ENCODE measurements around the gene AP5B1.

DNA sequence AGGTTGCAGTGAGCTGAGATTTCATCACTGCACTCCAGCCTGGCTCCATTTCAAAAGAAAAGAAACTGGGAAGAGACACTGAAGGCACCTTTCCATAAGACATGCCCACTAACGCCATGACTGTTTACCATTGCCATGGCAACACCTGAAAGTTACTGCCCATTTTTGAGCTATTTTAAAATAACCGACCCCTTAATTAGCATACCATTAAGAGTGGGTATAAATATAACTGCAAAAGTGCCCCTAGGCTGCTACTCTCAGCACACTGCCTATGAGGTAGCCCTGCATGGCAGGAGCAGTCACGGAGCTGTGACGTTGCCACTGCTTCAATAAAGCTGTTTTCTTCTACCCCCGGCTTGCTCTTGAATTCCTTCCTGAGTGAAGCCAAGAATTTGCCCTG lies 50.3 kb downstream of the AP5B1 start:
- TF ChIP-seq, protein P1, sequence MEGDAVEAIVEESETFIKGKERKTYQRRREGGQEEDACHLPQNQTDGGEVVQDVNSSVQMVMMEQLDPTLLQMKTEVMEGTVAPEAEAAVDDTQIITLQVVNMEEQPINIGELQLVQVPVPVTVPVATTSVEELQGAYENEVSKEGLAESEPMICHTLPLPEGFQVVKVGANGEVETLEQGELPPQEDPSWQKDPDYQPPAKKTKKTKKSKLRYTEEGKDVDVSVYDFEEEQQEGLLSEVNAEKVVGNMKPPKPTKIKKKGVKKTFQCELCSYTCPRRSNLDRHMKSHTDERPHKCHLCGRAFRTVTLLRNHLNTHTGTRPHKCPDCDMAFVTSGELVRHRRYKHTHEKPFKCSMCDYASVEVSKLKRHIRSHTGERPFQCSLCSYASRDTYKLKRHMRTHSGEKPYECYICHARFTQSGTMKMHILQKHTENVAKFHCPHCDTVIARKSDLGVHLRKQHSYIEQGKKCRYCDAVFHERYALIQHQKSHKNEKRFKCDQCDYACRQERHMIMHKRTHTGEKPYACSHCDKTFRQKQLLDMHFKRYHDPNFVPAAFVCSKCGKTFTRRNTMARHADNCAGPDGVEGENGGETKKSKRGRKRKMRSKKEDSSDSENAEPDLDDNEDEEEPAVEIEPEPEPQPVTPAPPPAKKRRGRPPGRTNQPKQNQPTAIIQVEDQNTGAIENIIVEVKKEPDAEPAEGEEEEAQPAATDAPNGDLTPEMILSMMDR (conservative IDR thresholded peaks at IDR 0.05; ENCODE audit: low read depth in 2 of 2), result no peak
- TF ChIP-seq EZH2 (IDR thresholded peaks at IDR 0.05; ENCODE audit: low read depth, unreplicated experiment) (no peak), POLR2AphosphoS5 (IDR thresholded peaks at IDR 0.05; ENCODE audit: low read depth) (no peak), CREB1 (CRISPR knock-in tag; IDR thresholded peaks at IDR 0.05; ENCODE audit: low read depth) (no peak)
- TF ChIP-seq, protein P2, sequence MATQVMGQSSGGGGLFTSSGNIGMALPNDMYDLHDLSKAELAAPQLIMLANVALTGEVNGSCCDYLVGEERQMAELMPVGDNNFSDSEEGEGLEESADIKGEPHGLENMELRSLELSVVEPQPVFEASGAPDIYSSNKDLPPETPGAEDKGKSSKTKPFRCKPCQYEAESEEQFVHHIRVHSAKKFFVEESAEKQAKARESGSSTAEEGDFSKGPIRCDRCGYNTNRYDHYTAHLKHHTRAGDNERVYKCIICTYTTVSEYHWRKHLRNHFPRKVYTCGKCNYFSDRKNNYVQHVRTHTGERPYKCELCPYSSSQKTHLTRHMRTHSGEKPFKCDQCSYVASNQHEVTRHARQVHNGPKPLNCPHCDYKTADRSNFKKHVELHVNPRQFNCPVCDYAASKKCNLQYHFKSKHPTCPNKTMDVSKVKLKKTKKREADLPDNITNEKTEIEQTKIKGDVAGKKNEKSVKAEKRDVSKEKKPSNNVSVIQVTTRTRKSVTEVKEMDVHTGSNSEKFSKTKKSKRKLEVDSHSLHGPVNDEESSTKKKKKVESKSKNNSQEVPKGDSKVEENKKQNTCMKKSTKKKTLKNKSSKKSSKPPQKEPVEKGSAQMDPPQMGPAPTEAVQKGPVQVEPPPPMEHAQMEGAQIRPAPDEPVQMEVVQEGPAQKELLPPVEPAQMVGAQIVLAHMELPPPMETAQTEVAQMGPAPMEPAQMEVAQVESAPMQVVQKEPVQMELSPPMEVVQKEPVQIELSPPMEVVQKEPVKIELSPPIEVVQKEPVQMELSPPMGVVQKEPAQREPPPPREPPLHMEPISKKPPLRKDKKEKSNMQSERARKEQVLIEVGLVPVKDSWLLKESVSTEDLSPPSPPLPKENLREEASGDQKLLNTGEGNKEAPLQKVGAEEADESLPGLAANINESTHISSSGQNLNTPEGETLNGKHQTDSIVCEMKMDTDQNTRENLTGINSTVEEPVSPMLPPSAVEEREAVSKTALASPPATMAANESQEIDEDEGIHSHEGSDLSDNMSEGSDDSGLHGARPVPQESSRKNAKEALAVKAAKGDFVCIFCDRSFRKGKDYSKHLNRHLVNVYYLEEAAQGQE (IDR thresholded peaks at IDR 0.05; ENCODE audit: unreplicated experiment), result no peak

Data from GM23338 (cell line).